NT2/D1 (cell line): ENCODE measurements around the gene SNCG.
"Not testable (repeated sequence)": the region's sequence is repeated elsewhere in the genome, so short reads cannot be mapped to it uniquely, and the experiment has no call there.

Experiments used
- DNase-seq: peaks from one replicate; pipeline ENCODE4 v3.0.0-alpha.2; 2011; ENCODE audit warnings: low read depth, low spot score
- H3K27me3 ChIP-seq: 2 replicates; pipeline ENCODE4 v1.6.0; 2011; ENCODE audit warnings: mild to moderate bottlenecking; ENCODE audit not compliant: insufficient read length, insufficient read depth
- H3K36me3 ChIP-seq: 2 replicates; pipeline ENCODE4 v1.6.1; 2011; ENCODE audit warnings: mild to moderate bottlenecking, low read length, mixed read lengths; ENCODE audit not compliant: insufficient read depth, insufficient read length
- H3K4me1 ChIP-seq: 2 replicates; pipeline ENCODE4 v1.5.1; 2011; ENCODE audit not compliant: insufficient read depth, insufficient read length
- H3K4me3 ChIP-seq: 2 replicates; pipeline ENCODE4 v1.5.1; 2011; ENCODE audit warnings: low read depth; ENCODE audit not compliant: insufficient read length
- H3K9ac ChIP-seq: 2 replicates; pipeline ENCODE4 v1.6.0; 2011; ENCODE audit warnings: low read depth; ENCODE audit not compliant: insufficient read length
- H3K9me3 ChIP-seq: 2 replicates; pipeline ENCODE4 v1.5.1; 2011; ENCODE audit warnings: mild to moderate bottlenecking, low read length; ENCODE audit not compliant: insufficient read depth
- SUZ12 ChIP-seq: IDR thresholded peaks from 2 replicates; pipeline ENCODE4 v1.6.1; 2011; ENCODE audit not compliant: insufficient read length, insufficient read depth; ENCODE audit errors: extremely low read depth
- YY1 ChIP-seq: IDR thresholded peaks from 2 replicates; pipeline ENCODE4 v1.6.1; 2011; ENCODE audit not compliant: insufficient read length, insufficient read depth
- ZNF274 ChIP-seq: IDR thresholded peaks from 2 replicates; pipeline ENCODE4 v1.6.1; 2011; ENCODE audit warnings: mild to moderate bottlenecking, low read depth, low read length

SNCG gene

DNA sequence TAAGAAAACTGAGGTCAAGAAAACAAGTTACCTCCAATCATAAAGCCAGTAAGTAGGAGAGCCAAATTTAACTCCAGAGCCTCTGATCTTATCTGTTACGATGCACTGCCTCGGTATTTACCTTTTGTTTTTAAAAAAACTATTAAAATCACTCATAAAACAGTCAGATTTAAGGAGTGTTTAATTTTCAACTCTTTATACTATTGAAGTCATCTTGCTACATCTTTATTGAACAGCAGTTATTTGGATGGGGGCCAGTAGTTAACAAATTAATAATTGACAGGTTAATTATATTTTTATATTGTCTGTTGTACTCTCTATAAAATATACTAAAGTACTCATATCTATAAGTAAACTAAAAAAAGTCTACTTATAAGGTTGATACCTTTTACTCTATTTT, 34.5 kb downstream of the SNCG start:
- Histone ChIP-seq H3K4me1 (no peaks in the 10 kb centered on the region), H3K4me3 (no peak overlapping the region), H3K36me3 (no peaks in the 10 kb centered on the region), H3K27me3 (no peaks in the 10 kb centered on the region), H3K9me3 (no peaks in the 10 kb centered on the region), H3K9ac (no peak overlapping the region)
- no peak for DNase-seq
- TF ChIP-seq SUZ12 (no peak), YY1 (no peak), ZNF274 (no peak)

- H3K9ac ChIP-seq, H3K4me1 ChIP-seq, H3K4me3 ChIP-seq, H3K27me3 ChIP-seq, DNase-seq, H3K36me3 ChIP-seq, H3K9me3 ChIP-seq: not testable (repeated sequence)
Observed at GRCh38 chr10:86999802-87000403, 41.5 kb downstream of the SNCG start.

DNA sequence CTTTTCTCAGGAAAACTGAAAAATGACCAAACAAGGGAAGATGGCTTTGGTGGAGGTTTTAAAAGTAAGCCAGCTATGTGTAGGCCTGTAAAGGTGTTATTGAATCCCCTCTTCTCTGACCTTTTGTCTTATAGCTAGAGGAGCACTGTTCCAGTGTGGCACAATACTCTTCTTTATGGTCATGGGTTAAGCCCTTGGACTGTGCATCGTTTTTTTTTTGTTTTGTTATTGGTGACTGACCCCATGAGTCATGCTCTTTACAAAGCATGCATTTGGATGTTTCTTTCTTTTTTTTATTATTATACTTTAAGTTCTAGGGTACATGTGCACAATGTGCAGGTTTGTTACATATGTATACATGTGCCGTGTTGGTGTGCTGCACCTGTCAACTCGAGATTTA, 42.1 kb downstream of the SNCG start:
- no peaks in the 10 kb centered on the region for H3K36me3 ChIP-seq
- DNase-seq: no peak
- no peak for TF ChIP-seq YY1
- no peak for TF ChIP-seq ZNF274
- no peak for TF ChIP-seq SUZ12
- H3K27me3 ChIP-seq: no peaks in the 10 kb centered on the region
- H3K4me1 ChIP-seq: no peaks in the 10 kb centered on the region
- no peaks in the 10 kb centered on the region for H3K9me3 ChIP-seq
- no peak overlapping the region for H3K9ac ChIP-seq
- no peak overlapping the region for H3K4me3 ChIP-seq

GRCh38 chr10:87007124-87007523, 48.7 kb downstream of the SNCG start:
- H3K36me3 ChIP-seq, H3K9me3 ChIP-seq, H3K9ac ChIP-seq, H3K4me3 ChIP-seq, H3K4me1 ChIP-seq, H3K27me3 ChIP-seq, DNase-seq: not testable (repeated sequence)

GRCh38 chr10:87007674-87008073, 49.3 kb downstream of the SNCG start:
- not testable (repeated sequence) for H3K27me3 ChIP-seq, H3K4me3 ChIP-seq, DNase-seq, H3K9ac ChIP-seq, H3K9me3 ChIP-seq, H3K36me3 ChIP-seq, H3K4me1 ChIP-seq

GRCh38 chr10:87008303-87008702, 49.9 kb downstream of the SNCG start:
- H3K4me1 ChIP-seq, H3K36me3 ChIP-seq, H3K9me3 ChIP-seq, H3K4me3 ChIP-seq, DNase-seq, H3K9ac ChIP-seq, H3K27me3 ChIP-seq: not testable (repeated sequence)

DNA sequence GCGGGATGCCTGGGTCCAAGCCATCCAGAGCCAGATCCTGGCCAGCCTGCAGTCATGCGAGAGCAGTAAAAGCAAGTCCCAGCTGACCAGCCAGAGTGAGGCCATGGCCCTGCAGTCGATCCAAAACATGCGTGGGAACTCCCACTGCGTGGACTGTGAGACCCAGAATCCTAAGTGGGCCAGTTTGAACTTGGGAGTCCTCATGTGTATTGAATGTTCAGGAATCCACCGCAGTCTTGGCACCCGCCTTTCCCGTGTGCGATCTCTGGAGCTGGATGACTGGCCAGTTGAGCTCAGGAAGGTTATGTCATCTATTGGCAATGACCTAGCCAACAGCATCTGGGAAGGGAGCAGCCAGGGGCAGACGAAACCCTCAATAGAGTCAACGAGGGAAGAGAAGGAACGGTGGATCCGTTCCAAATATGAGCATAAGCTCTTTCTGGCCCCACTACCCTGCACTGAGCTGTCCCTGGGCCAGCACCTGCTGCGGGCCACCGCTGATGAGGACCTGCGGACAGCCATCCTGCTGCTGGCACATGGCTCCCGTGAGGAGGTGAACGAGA, 50.8 kb downstream of the SNCG start:
- not testable (repeated sequence) for H3K4me1 ChIP-seq, DNase-seq, H3K4me3 ChIP-seq, H3K36me3 ChIP-seq, H3K27me3 ChIP-seq, H3K9me3 ChIP-seq, H3K9ac ChIP-seq
